Nephron (organoid): Measurements from ENCODE around the gene FGR.

Source experiments
- H3K27ac Mint-ChIP-seq, 3 experiments: 2 replicates each; pipeline ENCODE4 v1.8.0; 2020; ENCODE audit warnings: mixed read lengths in 3 of 3, mild to moderate bottlenecking in 2 of 3, moderate library complexity in 1 of 3
- H3K27me3 Mint-ChIP-seq: 2 replicates; pipeline ENCODE4 v1.8.0; 2021; ENCODE audit warnings: low read depth, mild to moderate bottlenecking, moderate library complexity, mixed read lengths
- H3K36me3 Mint-ChIP-seq: 2 replicates; pipeline ENCODE4 v1.8.0; 2020; ENCODE audit warnings: low read depth, mixed read lengths
- H3K4me1 Mint-ChIP-seq: 2 replicates; pipeline ENCODE4 v1.8.0; 2020; ENCODE audit warnings: mixed read lengths
- H3K4me3 Mint-ChIP-seq, 3 experiments: 2 replicates each; pipeline ENCODE4 v1.8.0; 2020; ENCODE audit warnings: mild to moderate bottlenecking in 3 of 3, mixed read lengths in 3 of 3, moderate library complexity in 2 of 3
- H3K9me3 Mint-ChIP-seq: 2 replicates; pipeline ENCODE4 v1.8.0; 2020; ENCODE audit warnings: mixed read lengths
- TF ChIP-seq, protein P1 (sequence below), 3 experiments: fragments of 200-600 bp; sonication (generic); IDR thresholded peaks; one replicate each; pipeline ENCODE4 v1.5.0; 2021; ENCODE audit warnings: antibody characterized with exemption in 3 of 3; ENCODE audit not compliant: unreplicated experiment in 3 of 3

Gene FGR

DNA sequence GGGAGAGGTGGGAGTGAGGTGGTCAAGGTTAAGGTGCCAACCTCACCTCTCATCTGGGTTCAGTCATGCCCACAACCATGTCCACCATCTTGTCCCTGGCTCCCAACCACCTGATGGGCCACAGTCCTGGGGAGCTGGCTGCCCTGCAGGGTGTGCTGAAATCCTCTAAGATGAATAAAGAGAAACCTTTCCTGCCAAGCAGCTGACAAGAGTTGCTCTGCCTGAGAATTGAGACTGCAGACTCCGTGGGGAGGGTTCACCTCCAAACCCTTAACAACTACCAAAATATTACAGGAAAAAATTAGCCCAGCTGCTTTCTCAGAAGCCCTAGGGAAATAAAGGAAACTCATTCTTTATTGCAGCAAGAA is 15.2 kb upstream of the FGR start:
- peaks cover 26% of the 10 kb centered on the region for H3K4me1 Mint-ChIP-seq
- H3K4me3 Mint-ChIP-seq: no peak overlapping the region
- H3K36me3 Mint-ChIP-seq: no peaks in the 10 kb centered on the region
- H3K27ac Mint-ChIP-seq: peak overlapping the region in 1 of 3 experiments; percentile 49
- H3K27me3 Mint-ChIP-seq: no peaks in the 10 kb centered on the region
- TF ChIP-seq, protein P1, sequence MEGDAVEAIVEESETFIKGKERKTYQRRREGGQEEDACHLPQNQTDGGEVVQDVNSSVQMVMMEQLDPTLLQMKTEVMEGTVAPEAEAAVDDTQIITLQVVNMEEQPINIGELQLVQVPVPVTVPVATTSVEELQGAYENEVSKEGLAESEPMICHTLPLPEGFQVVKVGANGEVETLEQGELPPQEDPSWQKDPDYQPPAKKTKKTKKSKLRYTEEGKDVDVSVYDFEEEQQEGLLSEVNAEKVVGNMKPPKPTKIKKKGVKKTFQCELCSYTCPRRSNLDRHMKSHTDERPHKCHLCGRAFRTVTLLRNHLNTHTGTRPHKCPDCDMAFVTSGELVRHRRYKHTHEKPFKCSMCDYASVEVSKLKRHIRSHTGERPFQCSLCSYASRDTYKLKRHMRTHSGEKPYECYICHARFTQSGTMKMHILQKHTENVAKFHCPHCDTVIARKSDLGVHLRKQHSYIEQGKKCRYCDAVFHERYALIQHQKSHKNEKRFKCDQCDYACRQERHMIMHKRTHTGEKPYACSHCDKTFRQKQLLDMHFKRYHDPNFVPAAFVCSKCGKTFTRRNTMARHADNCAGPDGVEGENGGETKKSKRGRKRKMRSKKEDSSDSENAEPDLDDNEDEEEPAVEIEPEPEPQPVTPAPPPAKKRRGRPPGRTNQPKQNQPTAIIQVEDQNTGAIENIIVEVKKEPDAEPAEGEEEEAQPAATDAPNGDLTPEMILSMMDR (IDR thresholded peaks at IDR 0.05; ENCODE audit: unreplicated experiment in 3 of 3): no peak
- no peaks in the 10 kb centered on the region for H3K9me3 Mint-ChIP-seq

DNA sequence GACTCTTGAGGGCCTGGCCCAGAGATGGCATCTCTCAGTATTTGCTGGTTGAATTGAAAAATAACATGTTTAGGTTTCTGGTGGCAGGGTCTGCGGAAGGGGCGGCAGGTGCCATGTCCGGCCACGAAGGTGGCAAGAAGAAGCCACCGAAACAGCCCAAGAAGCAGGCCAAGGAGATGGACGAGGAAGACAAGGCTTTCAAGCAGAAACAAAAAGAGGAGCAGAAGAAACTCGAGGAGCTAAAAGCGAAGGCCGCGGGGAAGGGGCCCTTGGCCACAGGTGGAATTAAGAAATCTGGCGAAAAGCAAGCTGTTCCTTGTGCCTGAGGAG is 14.3 kb upstream of the FGR start:
- no peak overlapping the region for H3K4me3 Mint-ChIP-seq
- peaks cover 21% of the 10 kb centered on the region for H3K4me1 Mint-ChIP-seq
- H3K9me3 Mint-ChIP-seq: no peaks in the 10 kb centered on the region
- H3K27me3 Mint-ChIP-seq: no peaks in the 10 kb centered on the region
- TF ChIP-seq, protein P1 (IDR thresholded peaks at IDR 0.05; ENCODE audit: unreplicated experiment in 3 of 3): no peak
- no peak overlapping the region for H3K27ac Mint-ChIP-seq
- no peaks in the 10 kb centered on the region for H3K36me3 Mint-ChIP-seq

DNA sequence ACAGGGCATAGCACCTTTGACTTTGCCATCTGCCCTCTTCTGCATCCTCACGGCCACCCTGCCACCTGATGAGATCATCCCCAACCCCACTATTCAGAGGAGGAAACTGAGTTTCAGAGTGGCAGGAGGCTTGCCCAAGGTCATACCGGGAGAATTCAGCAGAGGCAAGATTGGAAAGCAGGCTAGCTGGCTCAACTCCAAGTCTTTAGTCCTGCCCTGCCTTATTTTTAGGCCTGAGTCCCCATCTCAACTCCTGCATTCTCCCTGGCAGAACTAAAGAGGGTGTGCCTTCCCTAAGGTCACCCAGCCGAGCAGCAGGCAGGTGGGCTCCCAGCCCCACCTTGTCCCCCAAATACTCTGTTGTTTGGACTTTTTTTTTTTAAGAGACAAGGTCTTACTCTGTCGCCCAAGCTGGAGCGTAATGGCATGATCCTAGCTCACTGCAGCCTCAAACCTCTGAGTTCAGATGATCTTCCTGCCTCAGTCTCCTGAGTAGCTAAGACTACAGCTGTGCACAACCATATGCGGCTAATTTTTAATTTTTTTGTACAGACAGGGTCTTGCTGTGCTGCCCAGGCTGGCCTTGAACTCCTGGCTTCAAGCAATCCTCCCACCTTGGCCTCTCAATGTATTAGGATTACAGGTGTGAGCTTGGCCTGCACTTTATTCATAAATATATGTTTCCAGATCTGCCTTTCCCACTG is 13.8 kb upstream of the FGR start:
- Mint-ChIP-seq H3K36me3 (no peaks in the 10 kb centered on the region), H3K4me3 (no peak overlapping the region), H3K27ac (no peak overlapping the region), H3K27me3 (peaks cover 3% of the 10 kb centered on the region), H3K4me1 (peaks cover 21% of the 10 kb centered on the region), H3K9me3 (no peaks in the 10 kb centered on the region)
- TF ChIP-seq, protein P1 (IDR thresholded peaks at IDR 0.05; ENCODE audit: unreplicated experiment in 3 of 3): no peak

DNA sequence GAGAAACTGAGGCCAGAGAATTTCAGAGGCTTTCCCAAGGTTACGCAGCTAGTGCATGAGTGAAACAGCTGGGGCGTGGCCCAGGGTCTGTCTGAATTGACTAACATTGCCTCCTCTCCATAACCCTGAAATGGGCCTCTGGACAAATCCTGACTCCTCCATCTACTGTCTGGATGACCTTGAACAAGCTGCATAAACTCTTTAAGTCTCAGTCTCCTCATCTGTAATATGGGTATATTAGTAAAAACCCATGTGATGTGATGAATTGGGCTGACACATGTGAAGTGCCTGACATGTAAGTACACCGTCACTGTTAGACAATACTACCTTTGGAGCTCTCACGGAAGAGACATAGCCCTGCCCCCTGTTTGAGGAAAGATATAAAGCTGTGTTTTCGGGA is 12.3 kb upstream of the FGR start:
- TF ChIP-seq, protein P1 (IDR thresholded peaks at IDR 0.05; ENCODE audit: unreplicated experiment in 3 of 3): no peak
- Mint-ChIP-seq H3K4me3 (no peak overlapping the region), H3K27me3 (peaks cover 8% of the 10 kb centered on the region), H3K4me1 (peaks cover 16% of the 10 kb centered on the region), H3K27ac (no peak overlapping the region), H3K36me3 (no peaks in the 10 kb centered on the region), H3K9me3 (no peaks in the 10 kb centered on the region)

DNA sequence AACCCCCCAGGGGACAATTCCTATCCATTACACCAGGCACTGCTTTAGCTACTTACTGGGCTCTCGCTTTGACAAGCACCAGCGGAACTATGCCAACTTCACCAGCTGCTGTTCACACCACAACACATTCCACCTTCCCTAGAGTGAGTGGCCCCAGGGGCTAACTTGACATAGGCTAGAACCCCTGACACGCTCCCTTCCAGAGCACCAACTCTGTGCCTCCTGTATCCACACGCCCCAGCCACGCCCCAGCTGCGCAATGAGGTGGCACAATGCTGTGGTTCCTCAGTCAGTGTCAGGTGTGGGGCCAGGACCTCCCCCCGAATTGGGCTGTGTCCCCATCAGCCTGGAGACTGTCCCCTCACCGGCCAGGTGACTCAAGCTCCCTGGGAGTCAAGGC is 11.7 kb upstream of the FGR start:
- Mint-ChIP-seq H3K9me3 (no peaks in the 10 kb centered on the region), H3K4me1 (peaks cover 16% of the 10 kb centered on the region), H3K36me3 (no peaks in the 10 kb centered on the region), H3K27me3 (peaks cover 8% of the 10 kb centered on the region), H3K4me3 (no peak overlapping the region), H3K27ac (no peak overlapping the region)
- TF ChIP-seq, protein P1 (IDR thresholded peaks at IDR 0.05; ENCODE audit: unreplicated experiment in 3 of 3): no peak

DNA sequence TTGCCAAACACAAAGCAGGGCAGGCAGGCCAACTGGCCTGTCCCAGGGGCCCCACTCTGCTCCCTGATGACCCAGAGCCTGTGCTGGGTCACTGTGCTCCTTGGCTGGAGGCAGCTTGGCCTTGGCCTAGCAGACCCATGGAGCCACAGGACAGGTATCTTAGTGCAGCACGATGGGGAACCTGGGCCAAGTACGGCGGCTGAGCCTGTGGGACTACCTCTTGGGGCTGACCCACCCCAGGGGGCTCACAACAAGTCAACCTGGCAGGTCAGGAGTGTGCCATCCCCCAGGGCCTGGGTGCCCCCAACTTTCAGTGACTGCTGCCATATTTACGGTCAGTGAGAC is 10.1 kb upstream of the FGR start:
- Mint-ChIP-seq H3K4me1 (peaks cover 4% of the 10 kb centered on the region), H3K36me3 (no peaks in the 10 kb centered on the region), H3K27ac (no peak overlapping the region), H3K27me3 (peaks cover 8% of the 10 kb centered on the region), H3K9me3 (no peaks in the 10 kb centered on the region), H3K4me3 (no peak overlapping the region)
- TF ChIP-seq, protein P1 (IDR thresholded peaks at IDR 0.05; ENCODE audit: unreplicated experiment in 3 of 3): no peak
